GM18499 (cell line): ENCODE data around the gene SNX25.
"Not testable (repeated sequence)": the region's sequence is repeated elsewhere in the genome, so short reads cannot be mapped to it uniquely, and the experiment has no call there.

ENCODE experiments used
- ATAC-seq: cut with Tn5 transposase; IDR thresholded peaks from one replicate; pipeline ENCODE4 v1.9.1; 2021; ENCODE audit warnings: moderate number of reproducible peaks; ENCODE audit not compliant: insufficient read depth, unreplicated experiment

Gene SNX25

DNA sequence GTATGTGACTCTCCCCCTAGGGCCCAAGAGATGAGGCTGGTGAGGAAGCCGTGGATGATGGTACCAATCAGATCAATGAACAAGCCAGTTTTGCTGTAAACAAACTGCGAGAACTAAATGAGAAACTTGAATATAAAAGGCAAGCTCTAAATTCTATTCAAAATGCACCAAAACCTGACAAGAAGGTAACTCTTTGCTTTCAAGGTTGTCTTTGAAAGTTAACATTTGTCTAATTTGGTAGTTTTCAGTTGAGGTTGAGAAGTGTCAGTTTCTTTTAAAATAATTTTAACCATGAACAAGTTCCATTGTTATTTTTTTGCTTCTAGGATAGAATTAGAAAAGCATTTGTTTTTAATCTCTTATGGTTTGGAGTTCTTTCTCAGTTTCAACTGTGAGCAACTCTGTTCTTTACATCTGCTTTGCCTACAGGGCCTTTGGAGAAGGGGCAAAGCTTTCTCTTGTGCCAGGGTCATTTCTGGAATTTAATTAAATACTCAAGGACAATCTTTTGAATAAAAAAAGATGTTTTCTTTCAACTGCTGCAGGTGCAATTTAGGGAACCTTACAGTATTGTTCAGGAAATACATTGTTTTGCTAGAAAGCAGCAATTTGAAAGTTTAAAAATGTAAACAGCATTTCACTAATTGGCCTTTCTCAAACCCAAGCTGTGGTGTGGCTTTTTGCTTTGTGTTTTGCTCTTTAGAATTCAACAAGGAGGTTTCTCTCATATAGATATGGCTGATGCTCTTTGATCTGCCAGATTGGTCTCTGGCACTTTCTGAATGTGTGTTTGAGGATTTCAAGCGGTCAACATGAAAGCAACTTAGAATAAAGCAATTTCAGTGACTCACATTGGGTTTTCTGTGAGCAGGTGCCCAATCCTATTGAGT lies 123.4 kb downstream of the SNX25 start:
- peak; percentile 76 for ATAC-seq

- no peak for ATAC-seq
Observed at GRCh38 chr4:185334326-185334725, 124.9 kb downstream of the SNX25 start.

DNA sequence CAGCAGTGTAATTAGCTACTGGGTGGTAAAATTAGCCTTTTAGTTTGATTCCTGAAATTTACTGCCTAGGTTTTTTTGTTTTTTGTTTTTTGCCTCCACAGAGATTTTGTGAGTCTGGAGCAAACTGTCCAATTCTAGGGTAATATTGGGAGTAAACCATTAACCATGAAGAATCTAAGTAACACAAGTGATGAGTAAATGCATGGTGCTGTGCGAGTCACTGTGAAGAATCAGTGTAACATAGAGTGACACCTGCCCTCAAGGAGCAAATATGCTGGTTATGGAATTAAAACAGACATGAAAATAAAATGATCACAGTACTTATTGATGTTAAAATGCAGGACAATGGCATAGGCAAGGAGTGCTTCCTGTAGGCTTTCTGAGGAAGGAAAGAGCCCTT lies 126.2 kb downstream of the SNX25 start:
- ATAC-seq, result no peak

DNA sequence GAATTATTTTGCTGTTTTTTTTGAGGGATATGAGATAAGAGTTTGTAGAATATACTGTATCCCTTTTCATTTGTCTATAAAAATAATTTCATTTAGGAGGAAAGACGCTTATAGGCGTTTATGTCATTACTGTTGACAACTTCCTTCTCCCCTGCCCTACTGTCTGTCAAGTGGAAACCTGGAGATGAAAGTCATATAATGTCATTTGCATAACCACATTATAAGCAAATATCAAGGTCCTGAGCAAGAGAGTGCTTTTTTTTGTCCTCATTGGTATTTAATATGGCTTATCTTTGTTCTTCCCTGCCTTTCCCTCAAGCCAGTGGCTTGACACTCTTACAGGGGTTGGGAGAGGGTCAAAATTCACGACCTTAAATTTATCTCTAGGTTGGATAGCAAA lies 130.5 kb downstream of the SNX25 start:
- no peak for ATAC-seq

DNA sequence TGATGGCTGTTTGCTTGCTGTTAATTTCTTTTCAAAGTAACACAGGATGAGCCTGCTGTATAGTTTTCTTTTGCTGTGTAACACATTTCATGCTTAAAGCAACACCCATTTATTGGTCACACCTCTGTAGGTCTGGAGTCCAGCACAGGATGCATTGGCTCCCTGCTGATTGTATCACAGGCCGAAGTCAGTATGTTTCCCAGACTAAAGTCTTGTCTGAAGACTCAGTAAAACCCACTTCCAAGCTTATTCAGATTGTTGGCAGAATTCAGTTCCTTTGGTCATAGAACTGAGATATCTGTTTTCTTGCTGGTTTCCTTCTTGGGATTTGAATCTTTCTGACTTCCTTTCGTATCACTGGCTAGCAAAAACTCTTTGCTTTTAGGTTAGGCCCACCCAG lies 132.0 kb downstream of the SNX25 start:
- peak; percentile 1 for ATAC-seq

DNA sequence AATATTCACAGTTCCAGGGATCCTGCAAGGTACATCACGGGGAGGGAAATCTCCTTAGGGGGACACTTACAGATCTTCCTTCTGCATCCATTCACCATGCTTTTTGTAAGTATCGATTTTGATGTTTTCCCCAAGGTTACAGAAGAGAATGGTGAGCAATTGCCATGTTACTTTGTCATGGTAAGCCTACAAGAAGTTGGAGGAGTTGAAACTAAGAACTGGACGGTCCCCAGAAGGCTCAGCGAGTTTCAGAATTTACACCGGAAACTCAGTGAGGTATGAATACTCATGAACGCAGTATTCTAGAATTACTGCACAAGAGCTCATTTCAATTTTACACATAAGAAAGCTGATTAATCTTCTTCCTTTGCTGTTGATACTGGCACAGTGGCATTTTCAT lies 132.4 kb downstream of the SNX25 start:
- ATAC-seq, result peak; percentile 46

DNA sequence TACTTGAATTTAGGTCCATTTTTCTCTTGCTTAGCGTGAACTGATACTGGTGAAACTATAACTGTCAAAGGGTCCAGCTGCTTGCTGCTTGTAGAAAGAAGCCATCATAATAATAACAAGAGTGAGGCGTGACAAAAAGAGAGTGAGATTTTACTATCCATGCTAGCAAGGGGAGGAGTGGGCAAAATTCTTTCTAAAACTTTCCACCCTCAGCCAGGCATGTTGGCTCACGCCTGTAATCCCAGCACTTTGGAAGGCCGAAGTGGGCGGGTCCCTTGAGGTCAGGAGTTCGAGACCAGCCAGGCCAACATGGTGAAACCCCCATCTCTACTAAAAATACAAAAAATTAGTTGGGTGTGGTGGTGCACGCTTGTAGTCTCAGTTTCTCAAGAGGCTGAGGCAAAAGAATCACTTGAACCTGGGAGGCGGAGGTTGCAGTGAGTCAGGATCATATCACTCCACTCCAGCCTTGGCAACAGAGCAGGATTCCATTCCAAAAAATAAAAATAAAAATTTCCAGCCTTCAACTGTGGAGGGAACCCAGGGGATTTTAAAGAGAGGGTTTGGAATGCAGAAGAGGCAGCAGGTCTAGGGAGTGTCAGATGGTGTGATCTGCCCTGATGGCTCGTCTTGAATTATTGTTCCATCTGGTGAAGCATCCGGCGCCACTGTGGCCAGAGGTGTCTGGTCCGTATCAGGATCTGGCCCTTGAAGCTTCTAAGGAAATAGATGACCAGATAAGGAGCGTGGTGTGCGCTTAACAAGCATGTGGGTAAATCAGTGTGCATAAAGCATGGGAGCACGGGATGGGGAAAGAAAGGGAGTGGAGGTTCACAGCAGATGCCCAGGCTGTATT lies 134.6 kb downstream of the SNX25 start:
- ATAC-seq, result no peak

GRCh38 chr4:185344743-185345538 lies 135.5 kb downstream of the SNX25 start:
- ATAC-seq, result peak; percentile 51

DNA sequence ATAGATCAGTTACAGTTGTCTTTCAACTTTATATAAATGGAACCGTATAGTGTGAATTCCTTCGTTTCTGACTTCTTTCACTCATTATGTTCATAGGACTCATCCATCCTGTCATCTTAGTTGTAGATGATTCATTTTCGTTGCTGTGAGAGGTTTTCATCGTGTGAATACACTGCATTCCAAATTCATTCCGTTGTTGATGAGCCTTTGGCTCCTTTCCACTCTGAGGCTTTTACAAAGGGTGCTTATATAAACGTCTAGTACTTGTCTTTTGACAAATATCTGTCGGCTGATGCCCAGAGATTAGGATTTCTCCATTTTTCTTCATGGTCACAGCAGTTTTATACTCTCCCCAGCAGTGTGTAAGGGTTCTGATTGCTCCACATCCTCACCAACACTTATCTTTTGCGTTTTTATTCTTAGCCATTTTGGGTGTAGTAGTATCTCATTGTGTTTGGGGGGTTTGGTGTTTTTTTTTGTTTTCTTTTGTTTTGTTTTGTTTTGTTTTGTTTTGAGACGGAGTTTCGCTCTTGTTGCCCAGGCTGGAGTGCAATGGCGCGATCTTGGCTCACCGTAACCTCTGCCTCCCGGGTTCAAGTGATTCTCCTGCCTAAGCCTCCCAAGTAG lies 137.7 kb downstream of the SNX25 start:
- ATAC-seq, result no peak

GRCh38 chr4:185351691-185352090 lies 142.3 kb downstream of the SNX25 start:
- ATAC-seq, result no peak

GRCh38 chr4:185352202-185352601 lies 142.8 kb downstream of the SNX25 start:
- no peak for ATAC-seq

DNA sequence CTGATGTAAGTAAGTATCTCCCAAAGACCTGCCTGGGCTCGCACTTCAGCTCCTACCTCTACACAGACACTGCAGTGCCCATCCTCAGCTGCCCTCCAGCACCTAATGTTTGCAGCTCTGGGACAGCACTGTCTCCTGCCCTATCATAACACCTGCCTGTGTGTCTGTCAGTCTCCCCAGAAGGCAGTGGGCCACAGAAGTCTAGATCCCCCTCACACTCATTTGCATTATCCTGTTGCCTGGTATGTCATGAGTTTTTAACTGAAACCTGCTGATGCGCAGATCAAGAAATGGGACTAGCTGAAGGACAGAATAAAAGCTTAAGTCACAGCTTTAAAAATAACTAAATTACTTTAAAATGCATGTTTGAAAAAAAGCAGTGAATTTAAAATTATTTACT lies 143.3 kb downstream of the SNX25 start:
- no peak for ATAC-seq

- no peak for ATAC-seq
Observed at GRCh38 chr4:185357211-185357610, 147.8 kb downstream of the SNX25 start.

GRCh38 chr4:185357733-185358440 lies 148.5 kb downstream of the SNX25 start:
- no peak for ATAC-seq

DNA sequence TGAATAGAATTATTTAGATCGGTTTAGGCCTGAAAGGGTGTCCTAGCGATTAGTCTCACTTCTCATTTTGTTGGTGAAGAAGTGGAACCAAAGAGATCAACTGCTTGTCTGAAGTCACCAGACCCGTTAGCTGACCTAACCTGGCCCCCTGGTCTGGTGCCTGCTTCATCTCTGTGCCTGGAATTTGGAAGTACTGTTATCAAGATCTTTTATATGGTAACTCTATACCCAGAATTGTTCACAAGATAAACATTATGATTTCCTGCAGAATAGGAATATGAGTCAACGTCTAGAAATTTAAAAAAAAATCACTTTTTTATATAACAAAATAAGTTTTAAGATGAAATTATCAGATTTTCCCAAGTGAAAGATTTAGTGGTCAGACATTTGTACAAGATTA lies 149.1 kb downstream of the SNX25 start:
- ATAC-seq, result no peak

DNA sequence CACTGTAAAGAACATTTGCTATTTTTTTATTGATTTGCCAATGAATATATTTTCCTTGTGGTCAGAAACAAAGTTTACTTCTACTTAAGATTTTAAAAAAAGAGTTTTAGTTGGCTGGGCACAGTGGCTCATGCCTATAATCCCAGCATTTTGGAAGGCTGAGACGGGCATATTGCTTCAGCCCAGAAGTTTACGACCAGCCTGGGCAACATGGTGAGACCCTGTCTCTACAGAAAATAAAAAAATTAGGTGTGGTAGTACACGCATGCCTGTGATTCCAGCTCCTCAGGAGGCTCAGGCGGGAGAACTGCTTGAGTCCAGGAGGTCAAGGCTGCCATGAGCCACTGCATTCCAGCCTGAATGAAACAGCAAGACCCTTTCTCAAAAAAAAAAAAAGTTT lies 149.6 kb downstream of the SNX25 start:
- no peak for ATAC-seq

DNA sequence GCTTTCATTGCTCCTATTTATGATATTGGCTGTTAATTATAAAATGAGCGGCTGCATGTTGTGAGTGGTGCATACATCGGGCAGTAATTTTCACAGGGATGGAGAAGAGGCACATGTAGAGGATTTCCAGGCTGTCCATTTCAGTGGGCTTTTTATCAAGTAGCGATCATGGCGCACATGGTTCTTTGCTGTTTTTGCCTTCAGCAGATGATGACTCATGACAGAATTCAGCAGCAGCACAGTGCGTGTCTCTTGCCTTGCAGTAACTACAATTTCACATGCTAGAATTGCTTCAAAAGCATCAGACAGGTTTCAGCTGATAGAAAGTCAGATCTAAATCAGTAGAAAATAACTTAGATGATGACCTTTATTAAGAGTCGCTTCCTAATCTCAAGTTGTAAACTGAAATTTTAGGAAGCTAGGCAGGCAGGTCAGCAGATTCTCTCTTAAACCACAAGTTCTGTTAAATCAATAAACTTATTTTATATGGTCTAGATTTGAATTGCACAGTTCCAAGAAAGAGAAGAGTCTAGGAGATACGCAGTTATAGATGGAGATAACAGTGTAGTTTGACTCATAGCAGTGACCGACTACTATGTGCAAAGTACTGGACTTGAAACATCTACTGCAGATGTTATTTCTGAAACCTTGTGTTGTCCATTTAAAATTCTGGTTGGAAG lies 150.5 kb downstream of the SNX25 start:
- ATAC-seq, result no peak

- ATAC-seq, result no peak
Observed at GRCh38 chr4:185361872-185362271, 152.5 kb downstream of the SNX25 start.

DNA sequence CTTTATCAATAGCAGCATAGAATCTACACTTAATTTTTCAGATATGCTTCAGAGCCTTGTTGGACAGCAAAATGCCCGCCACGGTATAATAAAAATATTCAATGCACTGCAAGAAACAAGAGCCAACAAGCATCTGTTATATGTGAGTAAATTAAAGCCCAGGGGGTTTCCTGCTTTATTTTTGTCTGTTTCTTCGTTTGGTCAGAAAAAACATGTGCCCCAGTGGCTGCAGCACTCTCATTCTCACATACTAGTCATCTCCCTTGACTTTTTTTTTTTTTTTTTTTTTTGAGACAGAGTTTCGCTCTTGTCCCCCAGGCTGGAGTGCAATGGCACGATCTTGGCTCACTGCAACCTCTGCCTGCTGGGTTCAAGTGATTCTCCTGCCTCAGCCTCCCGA lies 153.2 kb downstream of the SNX25 start:
- not testable (repeated sequence) for ATAC-seq
